Measurements from ENCODE around the gene PROB1. TPM values are rescaled to one million over a fixed set of nuclear protein-coding genes. Genes with fewer than 3 reads are reported as not detected.

Gene PROB1
- polyA plus RNA-seq, 1 donor from 2014 or later = 0.74 TPM

- Histone ChIP-seq H3K9me2 (ENCODE audit: insufficient read depth, low read length) (no peaks in the 10 kb centered on the region), H3K27me3 (ENCODE audit: insufficient read depth, low read depth, low read length) (no peaks in the 10 kb centered on the region), H3K36me3 (ENCODE audit: insufficient read depth, low read length) (no peaks in the 10 kb centered on the region), H3K79me2 (replicated peaks; ENCODE audit: insufficient read depth, low read length) (no peaks in the 10 kb centered on the region), H4K20me1 (ENCODE audit: insufficient read depth) (no peaks in the 10 kb centered on the region), H3K9me3 (ENCODE audit: low read length) (no peaks in the 10 kb centered on the region), H3K27ac (ENCODE audit: low read length) (no peak overlapping the region), H2AFZ (ENCODE audit: low read depth, low read length) (no peak overlapping the region), H3F3A (ENCODE audit: insufficient read depth, low read length, poor library complexity, severe bottlenecking) (no peaks in the 10 kb centered on the region), H3K4me2 (ENCODE audit: low read length) (no peak overlapping the region), H3K9ac (ENCODE audit: low read length) (no peak overlapping the region), H3K4me3 (ENCODE audit: low read length) (no peak overlapping the region)
- no peak for TF ChIP-seq RAD21 (conservative IDR thresholded peaks at IDR 0.05)
Observed at GRCh38 chr5:139385061-139386049, 9.5 kb downstream of the PROB1 start.

DNA sequence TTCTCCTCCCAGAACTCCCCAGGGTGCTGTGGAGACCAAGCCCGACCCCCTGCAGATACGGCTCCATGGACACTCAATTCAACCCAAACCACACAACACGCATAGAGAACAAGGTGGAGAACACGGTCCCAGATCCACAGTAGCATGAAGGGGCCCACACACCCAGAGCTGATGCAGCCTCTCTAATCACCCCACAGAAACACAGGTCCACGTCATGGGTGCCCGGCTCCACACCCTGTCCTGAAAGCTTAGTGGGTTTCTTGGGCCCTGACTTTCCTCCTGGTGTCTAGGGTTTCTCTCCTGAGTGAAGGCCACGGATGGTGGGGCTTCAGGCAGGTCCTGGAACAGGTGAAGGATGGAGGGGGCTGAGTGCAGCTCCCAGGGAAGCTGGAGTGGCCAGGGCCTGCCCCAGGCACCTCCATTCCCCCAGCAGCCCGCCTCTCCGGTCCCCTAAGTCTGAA lies 10.3 kb downstream of the PROB1 start:
- Histone ChIP-seq H3K36me3 (ENCODE audit: insufficient read depth, low read length) (no peaks in the 10 kb centered on the region), H3K4me3 (ENCODE audit: low read length) (no peak overlapping the region), H2AFZ (ENCODE audit: low read depth, low read length) (no peak overlapping the region), H3K79me2 (replicated peaks; ENCODE audit: insufficient read depth, low read length) (no peaks in the 10 kb centered on the region), H3K9me2 (ENCODE audit: insufficient read depth, low read length) (no peaks in the 10 kb centered on the region), H3K9me3 (ENCODE audit: low read length) (no peaks in the 10 kb centered on the region), H3K27ac (ENCODE audit: low read length) (no peak overlapping the region), H3F3A (ENCODE audit: insufficient read depth, low read length, poor library complexity, severe bottlenecking) (no peaks in the 10 kb centered on the region), H4K20me1 (ENCODE audit: insufficient read depth) (no peaks in the 10 kb centered on the region), H3K9ac (ENCODE audit: low read length) (no peak overlapping the region), H3K27me3 (ENCODE audit: insufficient read depth, low read depth, low read length) (no peaks in the 10 kb centered on the region), H3K4me2 (ENCODE audit: low read length) (no peak overlapping the region)
- no peak for TF ChIP-seq POLR2AphosphoS5 (IDR thresholded peaks at IDR 0.05)
- no peak for TF ChIP-seq CTCF (IDR thresholded peaks at IDR 0.05; ENCODE audit: poor library complexity, severe bottlenecking)
- no peak for TF ChIP-seq REST (IDR thresholded peaks at IDR 0.05; ENCODE audit: borderline replicate concordance)
- TF ChIP-seq RAD21 (conservative IDR thresholded peaks at IDR 0.05) = no peak
- TF ChIP-seq SMC3 (conservative IDR thresholded peaks at IDR 0.05; ENCODE audit: poor library complexity) = no peak
- TF ChIP-seq EP300 (conservative IDR thresholded peaks at IDR 0.05; ENCODE audit: poor library complexity, severe bottlenecking) = no peak
- TF ChIP-seq TAF1 (IDR thresholded peaks at IDR 0.05; ENCODE audit: low read depth) = no peak
- no peak for TF ChIP-seq EZH2 (IDR thresholded peaks at IDR 0.05; ENCODE audit: borderline replicate concordance, insufficient read depth, low read length, poor library complexity, severe bottlenecking)
- no peak for TF ChIP-seq MXI1 (conservative IDR thresholded peaks at IDR 0.05; ENCODE audit: poor library complexity, severe bottlenecking)
